SK-N-SH (cell line): ENCODE measurements around the gene DUSP28. TPM values are rescaled to one million over a fixed set of nuclear protein-coding genes. Genes with fewer than 3 reads are reported as not detected.

ENCODE experiments used
- CTCF ChIA-PET: fragments of 300-600, 350-600 bp; formaldehyde crosslinking; extraction: SDS; loops from one replicate; lab custom pipeline; 2021; lab: Yijun Ruan, JAX
- POLR2A ChIA-PET: fragments of 350-600 bp; sonication (Branson Sonifier 250); formaldehyde crosslinking; extraction: SDS; loops from one replicate; lab custom pipeline; 2020; ENCODE audit warnings: antibody characterized with exemption, inconsistent platforms; lab: Yijun Ruan, JAX
- DNase-seq: peaks from one replicate; pipeline ENCODE4 v3.0.0; 2012
- H2AFZ ChIP-seq: fragments of 200-600 bp; sonication (generic); 2 replicates; pipeline ENCODE4 v1.8.1; 2016; ENCODE audit warnings: antibody characterized with exemption, mild to moderate bottlenecking, low read depth
- H3F3A ChIP-seq: fragments of 200-600 bp; sonication (generic); replicated peaks from 2 replicates; pipeline ENCODE3; 2016; ENCODE audit warnings: antibody characterized with exemption, mild to moderate bottlenecking; ENCODE audit not compliant: insufficient read depth
- H3K27ac ChIP-seq, 2 experiments: fragments of 200-500 bp in 1 of 2; fragments of 200-600 bp in 1 of 2; sonication (Bioruptor generic) in 1 of 2; sonication (generic), shearing (Covaris generic) in 1 of 2; 2 replicates each; pipeline versions ENCODE4 v1.5.1 to v1.6.1; 2014 to 2016; ENCODE audit warnings: low read depth in 2 of 2, inconsistent platforms in 1 of 2, low read length in 1 of 2, mild to moderate bottlenecking in 1 of 2, mixed read lengths in 1 of 2
- H3K27me3 ChIP-seq: fragments of 200-600 bp; sonication (generic), shearing (Covaris generic); 2 replicates; pipeline ENCODE4 v1.6.1; 2016; ENCODE audit warnings: mixed run types; ENCODE audit not compliant: insufficient read depth
- H3K36me3 ChIP-seq, 2 experiments: fragments of 200-500 bp in 1 of 2; fragments of 200-600 bp in 1 of 2; sonication (Bioruptor generic) in 1 of 2; sonication (generic) in 1 of 2; replicated peaks in 1 of 2; 2 replicates each; pipeline versions ENCODE3 to v1.5.1; 2014 to 2016; ENCODE audit warnings: low read length in 1 of 2, mild to moderate bottlenecking in 1 of 2; ENCODE audit not compliant: insufficient read depth in 2 of 2, control insufficient read depth in 1 of 2
- H3K4me1 ChIP-seq, 2 experiments: fragments of 200-500 bp in 1 of 2; fragments of 200-600 bp in 1 of 2; sonication (Bioruptor generic) in 1 of 2; sonication (generic), shearing (Covaris generic) in 1 of 2; 2 replicates each; pipeline versions ENCODE4 v1.5.1 to v1.6.1; 2014 to 2016; ENCODE audit warnings: low read depth in 1 of 2, low read length in 1 of 2, mixed run types in 1 of 2; ENCODE audit not compliant: insufficient read depth in 2 of 2, control insufficient read depth in 1 of 2
- H3K4me2 ChIP-seq: fragments of 200-600 bp; sonication (generic), shearing (Covaris generic); 2 replicates; pipeline ENCODE4 v1.6.1; 2017; ENCODE audit warnings: mixed run types
- H3K4me3 ChIP-seq, 2 experiments: fragments of 200-500 bp in 1 of 2; fragments of 200-600 bp in 1 of 2; sonication (Bioruptor generic) in 1 of 2; sonication (generic), shearing (Covaris generic) in 1 of 2; 2 replicates each; pipeline versions ENCODE4 v1.5.1 to v1.8.1; 2014 to 2016; ENCODE audit warnings: low read depth in 2 of 2, inconsistent platforms in 1 of 2, low read length in 1 of 2, mild to moderate bottlenecking in 1 of 2, mixed read lengths in 1 of 2, moderate library complexity in 1 of 2
- H3K79me2 ChIP-seq: fragments of 200-600 bp; sonication (generic); 2 replicates; pipeline ENCODE4 v1.8.1; 2017; ENCODE audit warnings: mild to moderate bottlenecking; ENCODE audit not compliant: insufficient read depth
- H3K9ac ChIP-seq: fragments of 200-600 bp; sonication (generic); 2 replicates; pipeline ENCODE4 v1.6.1; 2017; ENCODE audit warnings: mixed run types
- H3K9me2 ChIP-seq: fragments of 200-600 bp; sonication (generic); 2 replicates; pipeline ENCODE4 v1.6.1; 2017; ENCODE audit warnings: mixed run types
- H3K9me3 ChIP-seq: fragments of 200-600 bp; sonication (generic); 2 replicates; pipeline ENCODE4 v1.6.1; 2017; ENCODE audit warnings: mixed run types, mild to moderate bottlenecking, moderate library complexity
- H4K20me1 ChIP-seq: fragments of 200-600 bp; sonication (generic); 2 replicates; pipeline ENCODE4 v1.6.1; 2017; ENCODE audit warnings: mild to moderate bottlenecking, mixed run types; ENCODE audit not compliant: insufficient read depth
- EZH2phosphoT487 ChIP-seq: fragments of 200-600 bp; sonication (generic); IDR thresholded peaks from 2 replicates; pipeline ENCODE4 v1.6.1; 2017; ENCODE audit warnings: low read depth, mixed run types, mild to moderate bottlenecking, antibody characterized with exemption, moderate library complexity, borderline replicate concordance
- FOXM1 ChIP-seq: IDR thresholded peaks from 2 replicates; pipeline ENCODE4 v1.4.0; 2012; ENCODE audit warnings: low read depth, mild to moderate bottlenecking
- MAX ChIP-seq: IDR thresholded peaks from 2 replicates; pipeline ENCODE4 v1.4.0; 2012; ENCODE audit warnings: low read depth
- MXI1 ChIP-seq: IDR thresholded peaks from 2 replicates; pipeline ENCODE4 v1.6.1; 2012; ENCODE audit warnings: mild to moderate bottlenecking, low read depth, low read length, improper control_type of control experiment
- NFIC ChIP-seq: IDR thresholded peaks from 2 replicates; pipeline ENCODE4 v1.4.0; 2012; ENCODE audit warnings: borderline replicate concordance
- POLR2AphosphoS5 ChIP-seq: IDR thresholded peaks from 2 replicates; pipeline ENCODE4 v1.6.1; 2012; ENCODE audit warnings: low read depth, low read length
- RAD21 ChIP-seq: IDR thresholded peaks from 2 replicates; pipeline ENCODE4 v1.6.1; 2012; ENCODE audit warnings: mild to moderate bottlenecking, low read length
- RCOR1 ChIP-seq: fragments of 150-350 bp; IDR thresholded peaks from 2 replicates; pipeline ENCODE4 v1.6.1; 2017; ENCODE audit warnings: antibody characterized with exemption, low read length
- SIN3A ChIP-seq: IDR thresholded peaks from 2 replicates; pipeline ENCODE4 v1.6.1; 2012; ENCODE audit warnings: low read depth, mild to moderate bottlenecking, low read length, moderate library complexity, borderline replicate concordance
- SMC3 ChIP-seq: IDR thresholded peaks from 2 replicates; pipeline ENCODE4 v1.6.1; 2012; ENCODE audit warnings: low read depth, low read length, improper control_type of control experiment
- TAF1 ChIP-seq: IDR thresholded peaks from 2 replicates; pipeline ENCODE4 v1.6.1; 2012; ENCODE audit warnings: low read depth, mild to moderate bottlenecking, low read length, moderate library complexity, borderline replicate concordance
- USF1 ChIP-seq: IDR thresholded peaks from 2 replicates; pipeline ENCODE4 v1.4.0; 2012; ENCODE audit warnings: low read depth, borderline replicate concordance
- USF2 ChIP-seq: fragments of 150-350 bp; IDR thresholded peaks from 2 replicates; pipeline ENCODE4 v1.6.1; 2017; ENCODE audit warnings: antibody characterized with exemption, low read length, low read depth, borderline replicate concordance
- YY1 ChIP-seq: IDR thresholded peaks from 2 replicates; pipeline ENCODE4 v1.4.0; 2012; ENCODE audit warnings: low read depth, mild to moderate bottlenecking
- ZBTB33 ChIP-seq: IDR thresholded peaks from 2 replicates; pipeline ENCODE4 v1.4.0; 2012; ENCODE audit warnings: low read depth, borderline replicate concordance
- whole genome bisulfite sequencing: methylation state at CpG from one replicate; pipeline ENCODE4 v1.1.6; 2017; ENCODE audit warnings: low lambda C conversion rate; 5-methylcytosine and 5-hydroxymethylcytosine counted together
- polyA plus RNA-seq, 3 experiments: library from polyadenylated mRNA; depleted of rRNA; stranded (reverse); fragments of >200 nt; gene quantifications; 2 replicates each; pipeline ENCODE4 v1.2.3, GENCODE V29; 2012
- TF ChIP-seq, protein P1 (sequence below): fragments of 200-600 bp; sonication (generic); IDR thresholded peaks from 2 replicates; pipeline ENCODE4 v1.6.1; 2017; ENCODE audit warnings: antibody characterized with exemption, mild to moderate bottlenecking, moderate library complexity

The DUSP28 gene
- polyA plus RNA-seq, 1 of the 3 experiments (the other 2 are of a cell fraction): 4.1 TPM

GRCh38 chr2:240567872-240568677 is 7.9 kb downstream of the DUSP28 start, which contains the start of gene RNPEPL1:
RNPEPL1 (plus strand) TSS chr2:240568484; CDS start chr2:240568587, 103 bp downstream.
- Histone ChIP-seq H4K20me1 (0 out of 2 replicates have a peak, but pooled peaks cover 12% of the 10 kb centered on the region), H3K9me2 (no peaks in the 10 kb centered on the region), H3K27ac (peak within 1 kb of the TSS in 1 of 2 experiments; percentile 67; a peak in 3 of 4 replicates), H3K4me3 (peak within 1 kb of the TSS; percentile 73 to 80), H3K4me2 (peak within 1 kb of the TSS; percentile 98), H3K9ac (peak within 1 kb of the TSS; percentile 68), H3K36me3 (peaks cover 0 to 4% of the 10 kb centered on the region in 2 experiments), H3K79me2 (peaks cover 26% of the 10 kb centered on the region; the same call in 1 of the 2 replicates), H3K9me3 (no peaks in the 10 kb centered on the region), H3K4me1 (peaks cover 26 to 39% of the 10 kb centered on the region in 2 experiments; a peak in 3 of 4 replicates), H3K27me3 (no peaks in the 10 kb centered on the region), H2AFZ (peak within 1 kb of the TSS; percentile 81; the same call in 1 of the 2 replicates), H3F3A (peaks cover 7% of the 10 kb centered on the region)
- 1% methylated on average over 10 of the region's 106 CpGs for WGBS
- ChIA-PET POLR2A (interaction anchor here (1.6 to 1.7 kb wide), 2 partner anchors 10 to 18 kb away, joined by 3 to 25 read pairs; partner anchors contain the start of gene CAPN10), CTCF (interaction anchor here (0.7 to 2.9 kb wide), 8 partner anchors 12 to 272 kb away, joined by 3 to 31 read pairs (median 4); partner anchors contain the start of gene CAPN10)
- TF ChIP-seq SIN3A: peak; percentile 30; the same call in 1 of the 2 replicates
- no peak for TF ChIP-seq TAF1
- TF ChIP-seq EZH2phosphoT487: no peak
- no peak for TF ChIP-seq NFIC
- no peak for TF ChIP-seq USF2
- TF ChIP-seq RAD21: no peak
- TF ChIP-seq USF1: no peak
- TF ChIP-seq SMC3: no peak
- no peak for TF ChIP-seq POLR2AphosphoS5
- peak; percentile 90 for TF ChIP-seq MXI1
- TF ChIP-seq, protein P1, sequence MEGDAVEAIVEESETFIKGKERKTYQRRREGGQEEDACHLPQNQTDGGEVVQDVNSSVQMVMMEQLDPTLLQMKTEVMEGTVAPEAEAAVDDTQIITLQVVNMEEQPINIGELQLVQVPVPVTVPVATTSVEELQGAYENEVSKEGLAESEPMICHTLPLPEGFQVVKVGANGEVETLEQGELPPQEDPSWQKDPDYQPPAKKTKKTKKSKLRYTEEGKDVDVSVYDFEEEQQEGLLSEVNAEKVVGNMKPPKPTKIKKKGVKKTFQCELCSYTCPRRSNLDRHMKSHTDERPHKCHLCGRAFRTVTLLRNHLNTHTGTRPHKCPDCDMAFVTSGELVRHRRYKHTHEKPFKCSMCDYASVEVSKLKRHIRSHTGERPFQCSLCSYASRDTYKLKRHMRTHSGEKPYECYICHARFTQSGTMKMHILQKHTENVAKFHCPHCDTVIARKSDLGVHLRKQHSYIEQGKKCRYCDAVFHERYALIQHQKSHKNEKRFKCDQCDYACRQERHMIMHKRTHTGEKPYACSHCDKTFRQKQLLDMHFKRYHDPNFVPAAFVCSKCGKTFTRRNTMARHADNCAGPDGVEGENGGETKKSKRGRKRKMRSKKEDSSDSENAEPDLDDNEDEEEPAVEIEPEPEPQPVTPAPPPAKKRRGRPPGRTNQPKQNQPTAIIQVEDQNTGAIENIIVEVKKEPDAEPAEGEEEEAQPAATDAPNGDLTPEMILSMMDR: 0 out of 2 replicates have a peak, but pooled peaks have one; percentile 9
- TF ChIP-seq YY1: no peak
- no peak for TF ChIP-seq RCOR1
- 0 out of 2 replicates have a peak, but pooled peaks have one; percentile 45 for TF ChIP-seq MAX
- no peak for TF ChIP-seq FOXM1
- no peak for TF ChIP-seq ZBTB33
- DNase-seq: peak; percentile 90
